ENCODE data around the gene HIVEP3.
A peak's percentile ranks its signal among the peaks of the same experiment; 100 is the strongest.

The HIVEP3 gene

GRCh38 chr1:41735631-41736260 lies 183.0 kb downstream of the HIVEP3 start:
- no CpG with 5 or more reads among the region's 13 CpGs for WGBS (ENCODE audit: insufficient coverage, insufficient read length)
- no peak overlapping the region for H3K4me3 ChIP-seq (ENCODE audit: low read length)
- no peaks in the 10 kb centered on the region for H3K9me3 ChIP-seq (ENCODE audit: control insufficient read depth, insufficient read depth, low read length)
- no peak overlapping the region for H3K27ac ChIP-seq (ENCODE audit: low read length)
- H3K36me3 ChIP-seq (ENCODE audit: control insufficient read depth, insufficient read depth, low read length) = no peaks in the 10 kb centered on the region
- DNase-seq (ENCODE audit: low read depth, low spot score) = no peak
- no peaks in the 10 kb centered on the region for H3K27me3 ChIP-seq (ENCODE audit: control insufficient read depth, insufficient read depth, low read length)
- no peaks in the 10 kb centered on the region for H3K4me1 ChIP-seq (ENCODE audit: control insufficient read depth, insufficient read depth, low read length)

- H3K36me3 ChIP-seq (ENCODE audit: control insufficient read depth, insufficient read depth, low read length) = no peaks in the 10 kb centered on the region
- WGBS (ENCODE audit: insufficient coverage, insufficient read length) = no CpG with 5 or more reads among the region's 4 CpGs
- H3K27me3 ChIP-seq (ENCODE audit: control insufficient read depth, insufficient read depth, low read length) = no peaks in the 10 kb centered on the region
- H3K9me3 ChIP-seq (ENCODE audit: control insufficient read depth, insufficient read depth, low read length) = no peaks in the 10 kb centered on the region
- no peaks in the 10 kb centered on the region for H3K4me1 ChIP-seq (ENCODE audit: control insufficient read depth, insufficient read depth, low read length)
- no peak overlapping the region for H3K27ac ChIP-seq (ENCODE audit: low read length)
- DNase-seq (ENCODE audit: low read depth, low spot score) = no peak
- no peak overlapping the region for H3K4me3 ChIP-seq (ENCODE audit: low read length)
Measured at GRCh38 chr1:41735139-41735538, 183.6 kb downstream of the HIVEP3 start.

- no peak for DNase-seq (ENCODE audit: low read depth, low spot score)
- H3K4me3 ChIP-seq (ENCODE audit: low read length) = no peak overlapping the region
- no CpG with 5 or more reads among the region's 11 CpGs for WGBS (ENCODE audit: insufficient coverage, insufficient read length)
- H3K9me3 ChIP-seq (ENCODE audit: control insufficient read depth, insufficient read depth, low read length) = no peaks in the 10 kb centered on the region
- H3K36me3 ChIP-seq (ENCODE audit: control insufficient read depth, insufficient read depth, low read length) = no peaks in the 10 kb centered on the region
- no peaks in the 10 kb centered on the region for H3K4me1 ChIP-seq (ENCODE audit: control insufficient read depth, insufficient read depth, low read length)
- H3K27ac ChIP-seq (ENCODE audit: low read length) = no peak overlapping the region
- H3K27me3 ChIP-seq (ENCODE audit: control insufficient read depth, insufficient read depth, low read length) = no peaks in the 10 kb centered on the region
Measured at GRCh38 chr1:41734201-41734970, 184.3 kb downstream of the HIVEP3 start.

GRCh38 chr1:41733725-41734124 lies 185.0 kb downstream of the HIVEP3 start:
- Histone ChIP-seq H3K27me3 (ENCODE audit: control insufficient read depth, insufficient read depth, low read length) (no peaks in the 10 kb centered on the region), H3K9me3 (ENCODE audit: control insufficient read depth, insufficient read depth, low read length) (no peaks in the 10 kb centered on the region), H3K36me3 (ENCODE audit: control insufficient read depth, insufficient read depth, low read length) (no peaks in the 10 kb centered on the region), H3K27ac (ENCODE audit: low read length) (no peak overlapping the region), H3K4me1 (ENCODE audit: control insufficient read depth, insufficient read depth, low read length) (no peaks in the 10 kb centered on the region), H3K4me3 (ENCODE audit: low read length) (no peak overlapping the region)
- WGBS (ENCODE audit: insufficient coverage, insufficient read length) = no CpG with 5 or more reads among the region's 2 CpGs
- no peak for DNase-seq (ENCODE audit: low read depth, low spot score)

- Histone ChIP-seq H3K9me3 (ENCODE audit: control insufficient read depth, insufficient read depth, low read length) (no peaks in the 10 kb centered on the region), H3K27me3 (ENCODE audit: control insufficient read depth, insufficient read depth, low read length) (no peaks in the 10 kb centered on the region), H3K4me3 (ENCODE audit: low read length) (no peak overlapping the region), H3K4me1 (ENCODE audit: control insufficient read depth, insufficient read depth, low read length) (no peaks in the 10 kb centered on the region), H3K36me3 (ENCODE audit: control insufficient read depth, insufficient read depth, low read length) (no peaks in the 10 kb centered on the region), H3K27ac (ENCODE audit: low read length) (no peak overlapping the region)
- no CpG with 5 or more reads among the region's 2 CpGs for WGBS (ENCODE audit: insufficient coverage, insufficient read length)
- no peak for DNase-seq (ENCODE audit: low read depth, low spot score)
Measured at GRCh38 chr1:41733021-41733420, 185.7 kb downstream of the HIVEP3 start.

GRCh38 chr1:41731516-41732030 lies 187.1 kb downstream of the HIVEP3 start:
- Histone ChIP-seq H3K36me3 (ENCODE audit: control insufficient read depth, insufficient read depth, low read length) (no peaks in the 10 kb centered on the region), H3K4me1 (ENCODE audit: control insufficient read depth, insufficient read depth, low read length) (no peaks in the 10 kb centered on the region), H3K27me3 (ENCODE audit: control insufficient read depth, insufficient read depth, low read length) (no peaks in the 10 kb centered on the region), H3K27ac (ENCODE audit: low read length) (no peak overlapping the region), H3K9me3 (ENCODE audit: control insufficient read depth, insufficient read depth, low read length) (no peaks in the 10 kb centered on the region), H3K4me3 (ENCODE audit: low read length) (no peak overlapping the region)
- DNase-seq (ENCODE audit: low read depth, low spot score) = no peak
- no CpG with 5 or more reads among the region's 2 CpGs for WGBS (ENCODE audit: insufficient coverage, insufficient read length)

- DNase-seq (ENCODE audit: low read depth, low spot score) = no peak
- H3K27ac ChIP-seq (ENCODE audit: low read length) = no peak overlapping the region
- H3K27me3 ChIP-seq (ENCODE audit: control insufficient read depth, insufficient read depth, low read length) = no peaks in the 10 kb centered on the region
- WGBS (ENCODE audit: insufficient coverage, insufficient read length) = no CpG with 5 or more reads among the region's 4 CpGs
- no peaks in the 10 kb centered on the region for H3K9me3 ChIP-seq (ENCODE audit: control insufficient read depth, insufficient read depth, low read length)
- H3K4me3 ChIP-seq (ENCODE audit: low read length) = no peak overlapping the region
- no peaks in the 10 kb centered on the region for H3K4me1 ChIP-seq (ENCODE audit: control insufficient read depth, insufficient read depth, low read length)
- no peaks in the 10 kb centered on the region for H3K36me3 ChIP-seq (ENCODE audit: control insufficient read depth, insufficient read depth, low read length)
Measured at GRCh38 chr1:41730806-41731205, 187.9 kb downstream of the HIVEP3 start.

- no CpG with 5 or more reads among the region's 12 CpGs for WGBS (ENCODE audit: insufficient coverage, insufficient read length)
- Histone ChIP-seq H3K36me3 (ENCODE audit: control insufficient read depth, insufficient read depth, low read length) (no peaks in the 10 kb centered on the region), H3K27me3 (ENCODE audit: control insufficient read depth, insufficient read depth, low read length) (no peaks in the 10 kb centered on the region), H3K27ac (ENCODE audit: low read length) (no peak overlapping the region), H3K4me3 (ENCODE audit: low read length) (no peak overlapping the region), H3K4me1 (ENCODE audit: control insufficient read depth, insufficient read depth, low read length) (no peaks in the 10 kb centered on the region), H3K9me3 (ENCODE audit: control insufficient read depth, insufficient read depth, low read length) (no peaks in the 10 kb centered on the region)
- DNase-seq (ENCODE audit: low read depth, low spot score) = no peak
Measured at GRCh38 chr1:41728403-41729202, 190.1 kb downstream of the HIVEP3 start.

- Histone ChIP-seq H3K27me3 (ENCODE audit: control insufficient read depth, insufficient read depth, low read length) (no peaks in the 10 kb centered on the region), H3K4me3 (ENCODE audit: low read length) (no peak overlapping the region; the same call in 1 of the 2 replicates), H3K9me3 (ENCODE audit: control insufficient read depth, insufficient read depth, low read length) (no peaks in the 10 kb centered on the region), H3K36me3 (ENCODE audit: control insufficient read depth, insufficient read depth, low read length) (no peaks in the 10 kb centered on the region), H3K27ac (ENCODE audit: low read length) (no peak overlapping the region), H3K4me1 (ENCODE audit: control insufficient read depth, insufficient read depth, low read length) (no peaks in the 10 kb centered on the region)
- DNase-seq (ENCODE audit: low read depth, low spot score) = no peak
- WGBS (ENCODE audit: insufficient coverage, insufficient read length) = no CpG with 5 or more reads among the region's 4 CpGs
Measured at GRCh38 chr1:41727749-41728115, 191.0 kb downstream of the HIVEP3 start.

GRCh38 chr1:41726899-41727748 lies 191.6 kb downstream of the HIVEP3 start:
- WGBS (ENCODE audit: insufficient coverage, insufficient read length) = no CpG with 5 or more reads among the region's 24 CpGs
- H3K27me3 ChIP-seq (ENCODE audit: control insufficient read depth, insufficient read depth, low read length) = no peaks in the 10 kb centered on the region
- peak; percentile 11 for DNase-seq (ENCODE audit: low read depth, low spot score)
- no peaks in the 10 kb centered on the region for H3K4me1 ChIP-seq (ENCODE audit: control insufficient read depth, insufficient read depth, low read length)
- H3K36me3 ChIP-seq (ENCODE audit: control insufficient read depth, insufficient read depth, low read length) = no peaks in the 10 kb centered on the region
- H3K9me3 ChIP-seq (ENCODE audit: control insufficient read depth, insufficient read depth, low read length) = no peaks in the 10 kb centered on the region
- no peak overlapping the region; the same call in 1 of the 2 replicates for H3K4me3 ChIP-seq (ENCODE audit: low read length)
- H3K27ac ChIP-seq (ENCODE audit: low read length) = no peak overlapping the region

Measured in iPS DF 6.9 (cell line).